K562 (cell line): ENCODE results near the gene PPOX. TPM values are rescaled to one million over a fixed set of nuclear protein-coding genes. Genes with fewer than 3 reads are reported as not detected.
A peak's percentile ranks its signal among the peaks of the same experiment; 100 is the strongest.

Experiments used
- CCNT2 ChIP-seq: IDR thresholded peaks from 2 replicates; pipeline ENCODE4 v1.6.1; 2011; ENCODE audit warnings: borderline replicate concordance, low read depth, mild to moderate bottlenecking, moderate library complexity, mixed read lengths, low read length; ENCODE audit not compliant: insufficient read length; ENCODE audit errors: extremely low read depth
- JUND ChIP-seq, 2 experiments: IDR thresholded peaks; 2 replicates in 1 of 2; 3 replicates in 1 of 2; pipeline ENCODE4 v1.6.1; 2011; ENCODE audit warnings: borderline replicate concordance in 2 of 2, low read depth in 2 of 2, low read length in 2 of 2, improper control_type of control experiment in 1 of 2, missing biosample characterization in 1 of 2, missing genetic modification characterization in 1 of 2, missing genetic modification reagents in 1 of 2
- KDM4B ChIP-seq, 2 experiments: fragments of 450-650 bp in 1 of 2; sonication (generic) in 1 of 2; IDR thresholded peaks; 2 replicates each; pipeline ENCODE4 v1.6.1; 2016 to 2017; ENCODE audit warnings: borderline replicate concordance in 2 of 2, antibody characterized with exemption in 1 of 2, low read depth in 1 of 2, mild to moderate bottlenecking in 1 of 2
- MAFK ChIP-seq: IDR thresholded peaks from 2 replicates; pipeline ENCODE4 v1.6.1; 2011; ENCODE audit warnings: low read length, improper control_type of control experiment
- POLR2B ChIP-seq: fragments of 450-650 bp; IDR thresholded peaks from 2 replicates; pipeline ENCODE4 v1.6.1; 2018; ENCODE audit warnings: low read depth; ENCODE audit not compliant: partially characterized antibody
- RAD51 ChIP-seq: fragments of 450-650 bp; IDR thresholded peaks from 2 replicates; pipeline ENCODE4 v1.7.1; 2016; ENCODE audit warnings: low read depth, mild to moderate bottlenecking, borderline replicate concordance
- SAFB2 ChIP-seq: fragments of 200-400 bp; formaldehyde crosslinking; IDR thresholded peaks from 2 replicates; pipeline ENCODE4 v1.6.1; 2018; ENCODE audit warnings: borderline replicate concordance, low read length, low read depth, moderate library complexity; ENCODE audit not compliant: severe bottlenecking
- SIN3A ChIP-seq, 2 experiments: fragments of 150-350 bp in 1 of 2; IDR thresholded peaks; 2 replicates each; pipeline ENCODE4 v1.6.1; 2011 to 2016; ENCODE audit warnings: borderline replicate concordance in 2 of 2, low read depth in 2 of 2, low read length in 2 of 2, mild to moderate bottlenecking in 2 of 2, moderate library complexity in 2 of 2; ENCODE audit not compliant: control insufficient read depth in 1 of 2
- SREBF2 ChIP-seq: sonication (generic); formaldehyde crosslinking; IDR thresholded peaks from 2 replicates; pipeline ENCODE4 v1.4.0; 2020; ENCODE audit warnings: mild to moderate bottlenecking, missing genetic modification reagents
- TBL1XR1 ChIP-seq, 2 experiments: IDR thresholded peaks; 2 replicates each; pipeline ENCODE4 v1.6.1; 2012; ENCODE audit warnings: improper control_type of control experiment in 2 of 2, low read length in 2 of 2, mild to moderate bottlenecking in 1 of 2
- ZKSCAN8 ChIP-seq: fragments of 200-800 bp; sonication (Bioruptor generic); IDR thresholded peaks from 2 replicates; pipeline ENCODE4 v1.6.1; 2016; ENCODE audit warnings: missing genetic modification characterization, missing compliant biosample characterization
- ZNF175 ChIP-seq: fragments of 200-800 bp; sonication (Bioruptor generic); IDR thresholded peaks from 2 replicates; pipeline ENCODE4 v1.6.1; 2016; ENCODE audit warnings: low read depth, mild to moderate bottlenecking, missing genetic modification characterization, missing compliant biosample characterization
- ZNF3 ChIP-seq: fragments of 250-450 bp; sonication (Bioruptor Pico); IDR thresholded peaks from 2 replicates; pipeline ENCODE4 v1.5.0; 2021; ENCODE audit warnings: mild to moderate bottlenecking, moderate library complexity
- ZNF347 ChIP-seq: fragments of 450-650 bp; formaldehyde crosslinking; IDR thresholded peaks from 2 replicates; pipeline ENCODE4 v1.4.0; 2020; ENCODE audit warnings: low read depth, mild to moderate bottlenecking, moderate library complexity
- polyA plus RNA-seq, 8 experiments: library from polyadenylated mRNA; depleted of rRNA in 4 of 8; stranded (reverse) in 5 of 8; unstranded in 3 of 8; fragments of >200 nt; fragmentation: Nextera tagmentation in 2 of 8; fragmentation: Illumina TruSeq in 1 of 8; extraction: Ambion mirVana in 2 of 8; extraction: Trizol in 1 of 8; gene quantifications; 2 replicates each; pipeline versions ENCODE4 v1.2.1 to v1.2.3, GENCODE V29; 2011 to 2014; ENCODE audit warnings: inconsistent platforms in 1 of 8, missing spikeins in 1 of 8
- total RNA-seq, 7 experiments: library from RNA; depleted of rRNA in 6 of 7; stranded (reverse); fragments of >200 nt in 6 of 7; fragmentation: Illumina TruSeq in 2 of 7; extraction: Trizol in 2 of 7; gene quantifications; 2 replicates each; pipeline versions ENCODE4 v1.2.1 to v1.2.3, GENCODE V29; 2011 to 2021; ENCODE audit warnings: low replicate concordance in 1 of 7
- TF ChIP-seq, protein P1 (sequence below): fragments of 250-450 bp; sonication (Bioruptor Pico); IDR thresholded peaks from 2 replicates; pipeline ENCODE4 v1.5.0; 2021; ENCODE audit warnings: mild to moderate bottlenecking, moderate library complexity
- TF ChIP-seq, protein P2 (sequence below): sonication (generic); formaldehyde crosslinking; IDR thresholded peaks from 2 replicates; pipeline ENCODE4 v1.8.1; 2023; ENCODE audit warnings: missing genetic modification reagents, mild to moderate bottlenecking, borderline replicate concordance

PPOX gene
- total and polyA plus RNA-seq, 9 of the 15 experiments (the other 6 are each of a cell fraction or from before 2014, with no cell fraction given): 17.0 to 57.1 (median 38.9) TPM

GRCh38 chr1:161201836-161202712 lies 35.8 kb downstream of the PPOX start, which contains the start of gene NDUFS2 (continued):
- TF ChIP-seq, protein P1, sequence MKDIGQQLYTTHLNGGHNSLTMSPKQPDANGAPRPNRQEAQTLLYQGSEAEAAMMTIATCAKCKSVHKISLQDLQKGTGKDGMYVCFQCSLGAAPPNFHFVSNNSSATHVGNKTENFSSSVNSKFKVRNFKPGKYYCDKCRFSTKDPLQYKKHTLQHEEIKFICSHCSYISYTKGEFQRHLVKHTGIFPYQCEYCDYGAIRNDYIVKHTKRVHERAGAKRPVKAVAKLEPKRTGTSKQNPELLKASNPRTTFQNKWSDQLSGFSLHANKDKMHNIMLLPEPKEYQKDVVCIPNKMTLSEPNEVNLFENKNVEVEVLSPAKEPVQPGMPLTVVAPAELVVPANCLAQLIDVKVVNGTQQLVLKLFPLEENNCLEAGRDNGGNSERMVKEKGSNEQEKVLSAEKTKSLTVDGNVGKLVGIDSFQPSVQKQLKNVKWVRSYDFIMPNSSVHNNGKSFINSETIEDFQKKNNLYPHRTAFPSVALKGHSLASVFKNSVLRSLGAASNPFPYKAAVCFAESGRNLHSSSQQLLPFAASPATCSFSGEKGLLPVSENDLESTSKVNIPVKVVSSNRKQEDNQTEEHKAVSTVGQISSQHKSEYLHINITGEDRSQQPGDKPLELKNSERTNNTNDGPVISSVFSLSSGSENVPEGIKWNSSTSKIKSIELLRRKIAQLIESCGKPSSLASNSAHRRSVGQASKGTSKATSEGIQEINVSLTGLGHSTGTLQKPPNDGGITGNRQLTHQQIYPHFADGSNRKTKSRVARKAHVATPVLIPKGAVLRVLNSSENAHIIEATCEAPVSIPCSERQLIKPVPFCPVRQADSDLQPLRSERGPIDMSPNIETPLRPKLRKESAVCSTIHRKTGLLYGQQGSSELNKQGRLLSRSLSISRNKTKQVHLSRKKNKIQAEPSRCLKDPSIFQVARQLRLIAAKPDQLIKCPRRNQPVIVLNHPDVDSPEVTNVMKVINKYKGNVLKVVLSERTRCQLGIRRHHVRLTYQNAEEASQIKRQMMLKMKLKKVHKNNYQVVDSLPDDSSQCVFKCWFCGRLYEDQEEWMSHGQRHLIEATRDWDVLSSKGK: no peak
- TF ChIP-seq CCNT2 (no peak), ZNF347 (CRISPR knock-in tag) (no peak), ZKSCAN8 (CRISPR knock-in tag) (0 out of 2 replicates have a peak, but pooled peaks have one; percentile 58), RAD51 (no peak), MAFK (no peak), POLR2B (peak; percentile 62), ZNF175 (CRISPR knock-in tag) (peak; percentile 73; the same call in 1 of the 2 replicates), SIN3A (IDR thresholded peaks at IDR 0.05; ENCODE audit: borderline replicate concordance in 2 of 2, control insufficient read depth in 1 of 2, low read depth in 2 of 2, low read length in 2 of 2) (peak; percentile 7 to 69; a peak in 1 of 4 replicates), JUND (IDR thresholded peaks at IDR 0.05; ENCODE audit: borderline replicate concordance, low read depth, low read length) (peak; percentile 58; the same call in 1 of the 2 replicates), JUND (tag; IDR thresholded peaks at IDR 0.05; ENCODE audit: borderline replicate concordance, low read depth, low read length) (peak; percentile 31; the same call in 1 of the 3 replicates), SREBF2 (peak; percentile 95), ZNF3 (CRISPR knock-in tag) (no peak), TBL1XR1 (IDR thresholded peaks at IDR 0.05; ENCODE audit: low read length in 2 of 2) (peak in 1 of 2 experiments; percentile 34; a peak in 1 of 4 replicates), SAFB2 (no peak), KDM4B (IDR thresholded peaks at IDR 0.05; ENCODE audit: borderline replicate concordance in 2 of 2, low read depth in 1 of 2) (peak in 1 of 2 experiments; percentile 76; a peak in 1 of 4 replicates)
- TF ChIP-seq, protein P2, sequence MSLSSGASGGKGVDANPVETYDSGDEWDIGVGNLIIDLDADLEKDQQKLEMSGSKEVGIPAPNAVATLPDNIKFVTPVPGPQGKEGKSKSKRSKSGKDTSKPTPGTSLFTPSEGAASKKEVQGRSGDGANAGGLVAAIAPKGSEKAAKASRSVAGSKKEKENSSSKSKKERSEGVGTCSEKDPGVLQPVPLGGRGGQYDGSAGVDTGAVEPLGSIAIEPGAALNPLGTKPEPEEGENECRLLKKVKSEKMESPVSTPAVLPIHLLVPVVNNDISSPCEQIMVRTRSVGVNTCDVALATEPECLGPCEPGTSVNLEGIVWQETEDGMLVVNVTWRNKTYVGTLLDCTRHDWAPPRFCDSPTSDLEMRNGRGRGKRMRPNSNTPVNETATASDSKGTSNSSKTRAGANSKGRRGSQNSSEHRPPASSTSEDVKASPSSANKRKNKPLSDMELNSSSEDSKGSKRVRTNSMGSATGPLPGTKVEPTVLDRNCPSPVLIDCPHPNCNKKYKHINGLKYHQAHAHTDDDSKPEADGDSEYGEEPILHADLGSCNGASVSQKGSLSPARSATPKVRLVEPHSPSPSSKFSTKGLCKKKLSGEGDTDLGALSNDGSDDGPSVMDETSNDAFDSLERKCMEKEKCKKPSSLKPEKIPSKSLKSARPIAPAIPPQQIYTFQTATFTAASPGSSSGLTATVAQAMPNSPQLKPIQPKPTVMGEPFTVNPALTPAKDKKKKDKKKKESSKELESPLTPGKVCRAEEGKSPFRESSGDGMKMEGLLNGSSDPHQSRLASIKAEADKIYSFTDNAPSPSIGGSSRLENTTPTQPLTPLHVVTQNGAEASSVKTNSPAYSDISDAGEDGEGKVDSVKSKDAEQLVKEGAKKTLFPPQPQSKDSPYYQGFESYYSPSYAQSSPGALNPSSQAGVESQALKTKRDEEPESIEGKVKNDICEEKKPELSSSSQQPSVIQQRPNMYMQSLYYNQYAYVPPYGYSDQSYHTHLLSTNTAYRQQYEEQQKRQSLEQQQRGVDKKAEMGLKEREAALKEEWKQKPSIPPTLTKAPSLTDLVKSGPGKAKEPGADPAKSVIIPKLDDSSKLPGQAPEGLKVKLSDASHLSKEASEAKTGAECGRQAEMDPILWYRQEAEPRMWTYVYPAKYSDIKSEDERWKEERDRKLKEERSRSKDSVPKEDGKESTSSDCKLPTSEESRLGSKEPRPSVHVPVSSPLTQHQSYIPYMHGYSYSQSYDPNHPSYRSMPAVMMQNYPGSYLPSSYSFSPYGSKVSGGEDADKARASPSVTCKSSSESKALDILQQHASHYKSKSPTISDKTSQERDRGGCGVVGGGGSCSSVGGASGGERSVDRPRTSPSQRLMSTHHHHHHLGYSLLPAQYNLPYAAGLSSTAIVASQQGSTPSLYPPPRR: no peak
